ENCODE measurements around the gene CPSF7.
"Not testable (repeated sequence)": the region's sequence is repeated elsewhere in the genome, so short reads cannot be mapped to it uniquely, and the experiment has no call there.

The CPSF7 gene

GRCh38 chr11:61429691-61430582, at the start of gene CPSF7, which contains the start of gene SDHAF2:
TSS of gene CPSF7 (minus strand) at chr11:61429975. CDS start at chr11:61429235, 740 bp downstream.
TSS of gene SDHAF2 (plus strand) at chr11:61430124. CDS start at chr11:61430147, 23 bp downstream.
- DNase-seq (ENCODE audit: low read depth in 2 of 2), result peak; percentile 95 to 98

GRCh38 chr11:61477727-61478148, 48.0 kb upstream of the CPSF7 start:
- peak; percentile 27 to 43 for DNase-seq (ENCODE audit: low read depth in 2 of 2)

- no peak for DNase-seq (ENCODE audit: low read depth in 2 of 2)
Measured at GRCh38 chr11:61477126-61477525, 47.4 kb upstream of the CPSF7 start.

GRCh38 chr11:61476371-61476770, 46.6 kb upstream of the CPSF7 start:
- no peak for DNase-seq (ENCODE audit: low read depth in 2 of 2)

GRCh38 chr11:61475433-61475832, 45.7 kb upstream of the CPSF7 start:
- DNase-seq (ENCODE audit: low read depth in 2 of 2), result no peak

GRCh38 chr11:61474013-61474643, 44.4 kb upstream of the CPSF7 start:
- DNase-seq (ENCODE audit: low read depth in 2 of 2), result no peak

- DNase-seq (ENCODE audit: low read depth in 2 of 2), result no peak
Measured at GRCh38 chr11:61473370-61474012, 43.7 kb upstream of the CPSF7 start.

GRCh38 chr11:61472868-61473267, 43.1 kb upstream of the CPSF7 start:
- DNase-seq (ENCODE audit: low read depth in 2 of 2), result no peak

GRCh38 chr11:61472282-61472681, 42.5 kb upstream of the CPSF7 start:
- DNase-seq (ENCODE audit: low read depth in 2 of 2), result no peak

- no peak for DNase-seq (ENCODE audit: low read depth in 2 of 2)
Measured at GRCh38 chr11:61468002-61468401, 38.2 kb upstream of the CPSF7 start.

GRCh38 chr11:61467602-61468001, 37.8 kb upstream of the CPSF7 start:
- not testable (repeated sequence) for DNase-seq (ENCODE audit: low read depth in 2 of 2)

GRCh38 chr11:61460986-61461385, 31.2 kb upstream of the CPSF7 start:
- no peak for DNase-seq (ENCODE audit: low read depth in 2 of 2)

- DNase-seq (ENCODE audit: low read depth in 2 of 2), result no peak
Measured at GRCh38 chr11:61460474-61460881, 30.7 kb upstream of the CPSF7 start.

- DNase-seq (ENCODE audit: low read depth in 2 of 2), result no peak
Measured at GRCh38 chr11:61454520-61454919, 24.7 kb upstream of the CPSF7 start.

GRCh38 chr11:61453695-61454094, 23.9 kb upstream of the CPSF7 start:
- no peak for DNase-seq (ENCODE audit: low read depth in 2 of 2)

- DNase-seq (ENCODE audit: low read depth in 2 of 2), result no peak
Measured at GRCh38 chr11:61452825-61453224, 23.1 kb upstream of the CPSF7 start.

- no peak for DNase-seq (ENCODE audit: low read depth in 2 of 2)
Measured at GRCh38 chr11:61448552-61448927, 18.8 kb upstream of the CPSF7 start.

GRCh38 chr11:61447601-61448551, 18.1 kb upstream of the CPSF7 start:
- no peak for DNase-seq (ENCODE audit: low read depth in 2 of 2)

GRCh38 chr11:61446211-61446651, 16.5 kb upstream of the CPSF7 start:
- peak; percentile 65 to 79 for DNase-seq (ENCODE audit: low read depth in 2 of 2)

GRCh38 chr11:61445516-61445915, 15.7 kb upstream of the CPSF7 start:
- DNase-seq (ENCODE audit: low read depth in 2 of 2), result no peak

GRCh38 chr11:61442616-61443015, 12.8 kb upstream of the CPSF7 start:
- no peak for DNase-seq (ENCODE audit: low read depth in 2 of 2)

Data from activated CD4-positive, alpha-beta T cell treated with anti-CD3 and anti-CD28 coated beads for 24 hours (primary cell).